HUES6 (cell line): Measurements from ENCODE around the gene IER5.
"Not testable (repeated sequence)": the region's sequence is repeated elsewhere in the genome, so short reads cannot be mapped to it uniquely, and the experiment has no call there.

Experiments used
- H3K27ac ChIP-seq: 2 replicates; pipeline ENCODE4 v1.7.0; 2013; ENCODE audit warnings: low read depth, mild to moderate bottlenecking, low read length, inconsistent platforms
- H3K27me3 ChIP-seq: 2 replicates; pipeline ENCODE4 v1.6.1; 2013; ENCODE audit warnings: low read length; ENCODE audit not compliant: control insufficient read depth, insufficient read depth
- H3K36me3 ChIP-seq: 2 replicates; pipeline ENCODE4 v1.6.1; 2013; ENCODE audit warnings: low read length; ENCODE audit not compliant: control insufficient read depth, insufficient read depth
- H3K4me1 ChIP-seq: 2 replicates; pipeline ENCODE4 v1.6.1; 2013; ENCODE audit warnings: low read length; ENCODE audit not compliant: control insufficient read depth, insufficient read depth
- H3K4me3 ChIP-seq: 2 replicates; pipeline ENCODE4 v1.5.1; 2013; ENCODE audit warnings: low read depth, low read length
- H3K9ac ChIP-seq: one replicate; pipeline ENCODE4 v1.6.1; 2013; ENCODE audit warnings: mild to moderate bottlenecking, low read length
- H3K9me3 ChIP-seq: 2 replicates; pipeline ENCODE4 v1.6.1; 2013; ENCODE audit warnings: low read depth, low read length; ENCODE audit not compliant: control insufficient read depth, insufficient read depth

The IER5 gene

DNA sequence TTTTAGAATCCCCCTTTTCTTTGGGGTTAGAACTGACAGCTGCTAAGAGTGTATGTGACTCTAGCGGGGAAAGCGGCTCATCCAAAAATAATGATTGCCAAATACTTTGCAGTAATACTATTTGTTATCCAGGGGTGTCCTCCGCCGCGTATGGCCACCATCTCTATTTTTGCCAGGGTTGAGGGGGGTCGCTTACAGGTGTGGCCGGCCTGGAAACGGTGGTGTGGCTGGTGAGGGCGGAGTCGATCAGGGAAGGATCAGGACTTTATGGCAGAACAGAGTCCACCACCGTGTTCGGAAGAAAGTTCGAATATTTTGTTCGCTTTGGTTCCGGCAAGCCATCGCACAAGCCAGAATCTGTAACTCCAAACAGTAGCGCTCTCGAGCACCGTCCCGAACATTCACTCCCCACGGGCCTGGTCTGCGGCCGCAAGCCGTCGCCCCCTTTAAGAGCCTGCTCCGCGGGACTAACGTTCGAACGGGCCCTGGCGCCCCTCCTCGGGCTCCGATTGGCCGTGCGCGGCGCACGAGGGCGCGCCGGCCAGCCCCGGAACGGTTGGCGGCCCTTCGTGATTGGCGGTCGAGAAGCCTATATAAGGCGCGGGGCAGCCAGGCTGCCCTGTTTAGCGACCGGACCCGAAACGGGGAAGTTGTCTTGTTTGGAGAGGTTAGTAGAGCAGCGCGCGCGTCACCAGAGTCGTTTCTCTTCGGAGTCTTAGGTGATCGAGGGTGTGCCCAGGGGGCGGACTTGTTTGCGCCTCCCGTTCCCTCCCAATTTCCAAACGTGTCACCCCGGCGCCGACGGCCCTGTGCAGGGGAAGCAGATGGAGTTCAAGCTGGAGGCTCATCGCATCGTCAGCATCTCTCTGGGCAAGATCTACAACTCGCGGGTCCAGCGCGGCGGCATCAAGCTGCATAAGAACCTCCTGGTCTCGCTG lies at the start of gene IER5:
TSS of gene IER5 (plus strand) at position 622 of the 938 bp plus-strand sequence. CDS start at position 825, 203 bp downstream.
- H3K27ac ChIP-seq = no peak within 1 kb of the TSS; the same call in 1 of the 2 replicates
- peaks cover 45% of the 10 kb centered on the region for H3K27me3 ChIP-seq
- no peaks in the 10 kb centered on the region for H3K36me3 ChIP-seq
- H3K9ac ChIP-seq = peak within 1 kb of the TSS; percentile 71
- H3K9me3 ChIP-seq = no peaks in the 10 kb centered on the region
- H3K4me3 ChIP-seq = peak within 1 kb of the TSS; percentile 78
- H3K4me1 ChIP-seq = peaks cover 15% of the 10 kb centered on the region; the same call in 1 of the 2 replicates

DNA sequence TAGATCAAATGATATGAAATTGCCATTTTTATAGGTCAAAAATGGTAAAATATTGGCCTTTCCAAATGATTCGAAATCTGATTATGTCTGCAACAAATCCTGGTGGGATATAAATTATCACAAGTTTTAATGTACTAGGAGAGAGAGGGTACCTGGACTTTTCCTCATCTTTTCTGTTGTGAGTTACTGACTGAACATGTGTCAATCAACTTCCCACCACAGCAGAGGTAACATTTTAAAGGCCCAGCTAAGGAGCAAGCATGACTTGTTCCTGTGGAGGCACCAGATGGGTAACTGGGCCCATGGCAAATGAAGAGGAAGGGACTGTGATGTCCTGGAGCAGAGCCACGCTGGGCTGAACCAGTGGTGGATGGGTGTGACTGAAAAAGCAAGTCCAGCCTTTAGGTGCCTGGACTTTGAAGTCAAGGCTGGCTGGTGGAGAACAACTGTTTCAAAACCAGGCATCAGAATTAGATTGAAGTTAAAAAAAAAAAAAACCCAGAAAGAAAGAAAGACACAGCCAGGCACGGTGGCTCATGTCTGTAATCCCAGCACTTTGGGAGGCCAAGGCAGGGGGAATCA lies 48.1 kb upstream of the IER5 start:
- Histone ChIP-seq H3K36me3 (no peaks in the 10 kb centered on the region), H3K27ac (no peak overlapping the region), H3K9ac (no peak overlapping the region), H3K9me3 (no peaks in the 10 kb centered on the region), H3K4me3 (no peak overlapping the region), H3K4me1 (no peaks in the 10 kb centered on the region; the same call in 1 of the 2 replicates), H3K27me3 (no peaks in the 10 kb centered on the region)

DNA sequence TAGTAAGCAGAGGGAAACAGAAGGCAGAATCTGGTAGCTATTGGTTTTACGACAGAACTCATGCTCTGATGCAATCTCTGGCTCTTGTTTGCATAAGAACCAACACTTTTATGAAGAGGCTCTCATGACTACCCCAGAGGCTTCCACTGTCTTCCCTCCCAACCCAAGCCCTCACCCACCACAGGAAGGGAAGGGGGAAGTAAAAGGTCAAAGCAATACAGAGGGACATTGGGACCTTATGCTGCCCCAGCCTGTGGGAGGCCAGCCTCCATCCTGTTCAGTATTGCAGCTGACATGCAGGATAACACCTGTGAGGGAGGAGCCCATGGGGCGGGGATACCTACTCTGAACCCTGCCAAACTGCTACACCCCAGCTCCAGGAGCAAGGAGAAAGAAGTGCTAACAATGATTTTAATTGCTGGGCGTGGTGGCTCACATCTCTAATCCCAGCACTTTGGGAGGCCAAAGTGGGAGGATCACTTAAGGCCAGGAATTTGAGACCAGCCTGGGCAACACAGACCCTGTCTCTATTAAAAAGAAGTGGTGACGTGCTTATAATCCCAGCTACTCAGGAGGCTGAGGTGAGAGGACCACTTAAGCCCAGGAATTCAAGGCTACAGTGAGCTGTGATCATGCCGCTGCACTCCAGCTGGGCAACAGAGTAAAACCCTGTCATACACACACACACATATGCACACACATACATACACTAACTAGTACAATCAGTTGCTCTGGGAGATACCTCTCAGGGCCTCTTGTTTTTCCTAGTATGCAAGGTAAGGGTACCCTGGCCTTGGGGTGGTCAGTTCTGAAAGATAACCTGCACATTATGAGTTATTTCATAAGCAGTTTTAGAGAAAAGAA lies 45.2 kb upstream of the IER5 start:
- Histone ChIP-seq H3K9me3 (no peaks in the 10 kb centered on the region), H3K36me3 (no peaks in the 10 kb centered on the region), H3K4me1 (no peaks in the 10 kb centered on the region; the same call in 1 of the 2 replicates), H3K4me3 (no peak overlapping the region), H3K9ac (no peak overlapping the region), H3K27ac (no peak overlapping the region), H3K27me3 (no peaks in the 10 kb centered on the region)

DNA sequence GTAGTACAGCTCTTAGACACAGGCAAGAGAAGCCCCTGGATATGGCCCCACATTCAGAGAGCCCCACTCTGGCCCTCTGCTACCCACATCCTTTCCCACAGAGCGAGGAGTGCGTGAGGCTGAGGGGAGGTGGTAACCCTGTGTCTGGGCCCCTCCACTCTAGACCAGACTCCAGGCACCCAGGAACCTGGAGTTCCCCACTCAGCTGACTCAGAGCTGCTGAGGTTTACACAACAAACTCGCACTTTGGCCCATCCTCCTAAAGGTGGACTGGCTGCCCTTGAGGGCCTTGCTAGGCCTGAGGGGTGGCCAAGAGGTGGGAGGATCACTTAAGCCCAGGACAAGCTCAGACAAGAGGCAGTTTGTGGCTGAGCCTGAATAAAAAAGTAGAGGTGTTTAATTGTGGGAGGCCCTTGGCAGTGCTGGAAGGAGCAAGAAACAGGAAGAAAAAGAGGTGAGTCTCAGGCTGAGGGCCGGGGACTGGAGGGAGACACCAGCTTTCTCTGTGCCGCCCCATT lies 44.0 kb upstream of the IER5 start:
- Histone ChIP-seq H3K27ac (no peak overlapping the region), H3K4me1 (no peaks in the 10 kb centered on the region; the same call in 1 of the 2 replicates), H3K9ac (no peak overlapping the region), H3K27me3 (no peaks in the 10 kb centered on the region), H3K36me3 (no peaks in the 10 kb centered on the region), H3K4me3 (no peak overlapping the region), H3K9me3 (no peaks in the 10 kb centered on the region)

DNA sequence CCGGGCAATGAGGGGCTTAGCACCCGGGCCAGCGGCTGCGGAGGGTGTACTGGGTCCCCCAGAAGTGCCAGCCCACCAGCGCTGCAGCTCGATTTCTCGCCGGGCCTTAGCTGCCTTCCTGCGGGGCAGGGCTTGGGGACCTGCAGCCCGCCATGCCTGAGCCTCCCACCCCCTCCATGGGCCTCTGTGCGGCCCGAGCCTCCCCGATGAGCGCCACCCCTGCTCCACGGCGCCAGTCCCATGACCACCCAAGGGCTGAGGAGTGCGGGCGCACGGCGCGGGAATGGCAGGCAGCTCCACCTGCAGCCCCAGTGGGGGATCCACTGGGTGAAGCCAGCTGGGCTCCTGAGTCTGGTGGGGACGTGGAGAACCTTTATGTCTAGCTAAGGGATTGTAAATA lies 42.6 kb upstream of the IER5 start:
- H3K36me3 ChIP-seq, H3K27ac ChIP-seq, H3K27me3 ChIP-seq, H3K4me1 ChIP-seq, H3K9ac ChIP-seq, H3K4me3 ChIP-seq, H3K9me3 ChIP-seq: not testable (repeated sequence)

DNA sequence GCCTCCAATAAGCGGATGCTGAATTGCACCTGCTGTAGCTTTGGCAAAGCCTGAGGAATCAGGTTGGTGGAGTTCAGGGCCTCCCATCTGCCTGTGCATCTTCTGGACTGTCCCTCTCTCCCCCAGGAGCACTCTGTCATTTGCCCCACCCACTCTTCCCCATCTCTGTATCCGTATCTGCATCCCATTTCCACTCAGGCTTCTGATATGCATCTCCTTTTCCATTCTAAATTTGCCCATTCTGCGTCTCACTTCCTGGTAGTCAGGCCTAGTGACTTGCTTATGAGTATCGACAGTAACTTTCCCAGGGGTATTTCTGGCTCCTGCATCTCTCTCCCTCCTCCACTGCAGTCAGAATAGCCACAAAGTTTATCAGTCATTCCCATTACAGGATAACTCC lies 39.1 kb upstream of the IER5 start:
- H3K9ac ChIP-seq = no peak overlapping the region

DNA sequence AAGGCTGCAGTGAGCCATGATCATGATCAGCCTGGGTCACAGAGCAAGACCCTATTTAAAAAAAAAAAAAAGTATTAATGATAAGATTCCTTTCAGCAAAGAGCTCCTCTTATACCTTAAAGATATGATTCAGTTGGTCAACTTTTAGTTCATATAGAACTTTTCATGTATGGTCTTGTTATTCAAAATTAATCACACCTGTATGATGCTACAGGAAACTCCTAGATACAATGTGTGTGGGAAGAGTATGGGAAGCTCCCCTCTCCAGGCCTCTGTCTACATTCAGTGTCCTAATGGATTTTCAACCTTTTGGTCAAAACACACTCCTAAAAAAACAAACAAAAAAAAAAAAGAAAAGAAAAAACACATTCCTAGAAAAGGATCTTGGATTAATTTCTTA lies 37.6 kb upstream of the IER5 start:
- Histone ChIP-seq H3K4me3 (no peak overlapping the region), H3K4me1 (no peaks in the 10 kb centered on the region), H3K27me3 (no peaks in the 10 kb centered on the region), H3K9me3 (no peaks in the 10 kb centered on the region), H3K36me3 (no peaks in the 10 kb centered on the region), H3K9ac (no peak overlapping the region), H3K27ac (no peak overlapping the region)

More for the DNA sequence above, 39.1 kb upstream of the IER5 start:
- Histone ChIP-seq H3K4me3 (no peak overlapping the region), H3K36me3 (no peaks in the 10 kb centered on the region), H3K4me1 (no peaks in the 10 kb centered on the region; the same call in 1 of the 2 replicates), H3K27ac (no peak overlapping the region), H3K9me3 (no peaks in the 10 kb centered on the region), H3K27me3 (no peaks in the 10 kb centered on the region)

DNA sequence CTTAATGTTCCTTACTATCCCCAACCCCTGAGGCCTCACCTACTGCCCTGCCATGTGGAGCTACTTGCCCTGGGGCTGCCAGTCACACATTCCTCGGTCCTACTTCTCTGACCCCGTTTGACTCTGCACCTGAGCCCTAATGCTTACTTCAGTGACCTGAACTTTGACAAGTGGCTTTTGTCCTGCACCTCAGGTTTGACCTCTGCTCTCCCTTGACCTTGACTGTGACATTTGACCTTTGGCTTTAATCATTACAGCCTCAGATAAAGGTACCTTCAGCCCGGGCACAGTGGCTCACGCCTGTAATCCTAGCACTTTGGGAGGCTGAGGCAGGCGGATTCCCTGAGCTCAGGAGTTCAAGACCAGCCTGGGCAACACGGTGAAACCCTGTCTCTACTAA lies 31.9 kb upstream of the IER5 start:
- Histone ChIP-seq H3K27me3 (no peaks in the 10 kb centered on the region), H3K36me3 (no peaks in the 10 kb centered on the region), H3K27ac (no peak overlapping the region), H3K4me3 (no peak overlapping the region), H3K9me3 (peaks cover 8% of the 10 kb centered on the region; the same call in 1 of the 2 replicates), H3K4me1 (no peaks in the 10 kb centered on the region), H3K9ac (no peak overlapping the region)

DNA sequence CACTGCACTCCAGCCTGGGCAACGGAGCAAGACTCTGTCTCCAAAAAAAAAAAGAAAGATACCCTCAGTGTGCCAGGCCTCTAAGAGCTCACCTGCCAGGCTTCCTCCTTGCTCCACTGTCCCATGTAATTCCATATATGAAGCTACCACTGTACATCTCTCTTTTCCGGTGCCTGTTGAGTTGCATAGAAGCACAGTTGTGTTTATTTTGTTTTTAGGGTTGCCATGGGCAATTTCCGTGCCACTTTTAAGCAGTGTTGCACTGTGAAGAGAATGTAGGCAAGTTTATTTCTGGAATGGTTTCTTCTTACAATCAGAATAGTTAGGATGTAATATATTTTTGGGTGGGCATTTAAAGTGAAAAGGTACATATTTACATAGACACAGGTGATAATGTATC lies 31.4 kb upstream of the IER5 start:
- Histone ChIP-seq H3K9ac (no peak overlapping the region), H3K4me3 (no peak overlapping the region), H3K36me3 (no peaks in the 10 kb centered on the region), H3K27me3 (no peaks in the 10 kb centered on the region), H3K27ac (no peak overlapping the region), H3K9me3 (peaks cover 8% of the 10 kb centered on the region; the same call in 1 of the 2 replicates), H3K4me1 (no peaks in the 10 kb centered on the region)

DNA sequence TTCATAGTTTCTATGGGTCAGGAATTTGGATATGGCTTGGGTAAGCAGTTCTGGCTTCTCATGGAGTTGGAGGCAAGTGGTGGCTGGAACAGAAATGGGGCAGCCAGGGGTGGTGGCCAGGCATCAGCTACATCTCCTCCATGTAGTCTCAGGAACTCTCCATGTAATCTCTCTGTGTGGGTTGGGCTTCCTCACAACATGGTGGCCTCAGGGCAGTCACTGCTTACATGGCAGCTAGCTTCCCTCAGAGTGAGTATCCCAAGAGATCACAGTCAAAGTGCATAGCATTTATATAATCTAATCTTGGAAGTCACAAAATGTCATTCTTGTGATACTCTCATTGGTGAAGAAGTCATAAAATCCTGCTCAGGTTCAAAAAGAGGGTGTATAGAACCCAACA lies 29.1 kb upstream of the IER5 start:
- Histone ChIP-seq H3K27me3 (no peaks in the 10 kb centered on the region), H3K27ac (no peak overlapping the region), H3K4me3 (no peak overlapping the region), H3K4me1 (peaks cover 5% of the 10 kb centered on the region; the same call in 1 of the 2 replicates), H3K36me3 (no peaks in the 10 kb centered on the region), H3K9ac (no peak overlapping the region), H3K9me3 (peaks cover 8% of the 10 kb centered on the region; the same call in 1 of the 2 replicates)
